Calu3 (cell line): Measurements from ENCODE around the gene CUL3. TPM values are rescaled to one million over a fixed set of nuclear protein-coding genes. Genes with fewer than 3 reads are reported as not detected.

Experiments
- BruUV-seq: library from RNA; stranded (reverse); fragments of 400-500 nt; replicated peaks from 2 replicates; lab custom pipeline; 2021; lab: Mats Ljungman, UMichigan
- CTCF ChIA-PET: fragments of 300-600 bp; sonication (Branson Sonifier 250); formaldehyde crosslinking; loops from one replicate; lab custom pipeline; 2022; ENCODE audit warnings: antibody characterized with exemption; lab: Charles Lee
- DNase-seq: peaks from one replicate; pipeline ENCODE4 v3.0.0; 2022
- H3K27ac Mint-ChIP-seq: one replicate; pipeline ENCODE4 v1.8.0; 2022; ENCODE audit warnings: mixed read lengths; ENCODE audit not compliant: unreplicated experiment
- H3K27me3 Mint-ChIP-seq: one replicate; pipeline ENCODE4 v1.8.0; 2022; ENCODE audit warnings: mixed read lengths; ENCODE audit not compliant: unreplicated experiment
- H3K36me3 Mint-ChIP-seq: one replicate; pipeline ENCODE4 v1.8.0; 2022; ENCODE audit warnings: mild to moderate bottlenecking, moderate library complexity, mixed read lengths; ENCODE audit not compliant: insufficient read depth, unreplicated experiment
- H3K4me1 Mint-ChIP-seq: one replicate; pipeline ENCODE4 v1.8.0; 2022; ENCODE audit warnings: mild to moderate bottlenecking, low read depth, mixed read lengths; ENCODE audit not compliant: unreplicated experiment
- H3K4me3 Mint-ChIP-seq: one replicate; pipeline ENCODE4 v1.8.0; 2022; ENCODE audit warnings: mild to moderate bottlenecking, low read depth, moderate library complexity, mixed read lengths; ENCODE audit not compliant: unreplicated experiment
- H3K9me3 Mint-ChIP-seq: one replicate; pipeline ENCODE4 v1.8.0; 2022; ENCODE audit warnings: low read depth, mixed read lengths; ENCODE audit not compliant: unreplicated experiment
- intact Hi-C: fragments of 100-400 bp; cut with micrococcal nuclease; formaldehyde crosslinking; loops from one replicate; pipeline ENCODE4 v1.10.0; 2022; ENCODE audit not compliant: unreplicated experiment
- total RNA-seq: library from RNA; stranded (reverse); gene quantifications from 2 replicates; pipeline ENCODE4 v1.2.3, GENCODE V29; 2022
- TF ChIP-seq, protein P1 (sequence below): fragments of 200-600 bp; IDR thresholded peaks from one replicate; pipeline ENCODE4 v1.8.0; 2022; ENCODE audit warnings: antibody characterized with exemption; ENCODE audit not compliant: unreplicated experiment

The CUL3 gene
- total RNA-seq, 1 experiment from 2014 or later, result 89.3 TPM

DNA sequence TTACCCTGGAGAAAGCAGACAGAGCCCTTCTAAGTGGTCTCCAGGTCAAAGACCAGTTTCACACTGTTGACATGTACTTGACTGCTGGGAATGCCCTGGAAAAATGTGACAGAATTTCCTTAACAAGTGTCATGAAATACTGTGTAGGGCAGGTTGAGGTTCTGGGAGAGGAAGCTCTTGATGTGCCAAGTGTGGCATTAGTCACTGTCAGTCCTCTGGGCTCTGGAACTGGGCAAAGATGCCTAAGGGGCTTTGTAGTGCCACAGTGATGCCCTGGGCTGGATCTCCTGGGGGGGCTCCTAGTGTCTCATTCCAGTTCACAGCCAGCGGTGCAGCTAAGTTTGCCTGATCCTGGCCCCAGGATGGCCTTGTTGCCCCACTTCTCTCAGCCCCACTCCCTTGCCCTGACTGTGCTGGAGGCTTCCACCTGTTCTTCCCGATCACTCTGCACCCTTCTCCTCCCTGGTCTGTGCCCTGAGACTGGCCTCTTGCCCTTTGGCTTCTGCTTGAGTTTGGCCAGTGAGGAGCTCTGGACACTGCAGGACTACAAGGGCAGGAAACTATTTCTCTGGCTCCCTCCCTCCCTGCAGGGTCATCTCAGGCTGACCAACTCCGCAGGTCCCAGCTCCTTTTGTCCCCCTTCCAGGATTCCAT is 156.2 kb downstream of the CUL3 start:
- Mint-ChIP-seq H3K36me3 (peaks cover 3% of the 10 kb centered on the region), H3K27ac (no peak overlapping the region), H3K4me3 (no peak overlapping the region), H3K27me3 (no peaks in the 10 kb centered on the region), H3K4me1 (no peaks in the 10 kb centered on the region), H3K9me3 (peaks cover 9% of the 10 kb centered on the region)
- TF ChIP-seq, protein P1, sequence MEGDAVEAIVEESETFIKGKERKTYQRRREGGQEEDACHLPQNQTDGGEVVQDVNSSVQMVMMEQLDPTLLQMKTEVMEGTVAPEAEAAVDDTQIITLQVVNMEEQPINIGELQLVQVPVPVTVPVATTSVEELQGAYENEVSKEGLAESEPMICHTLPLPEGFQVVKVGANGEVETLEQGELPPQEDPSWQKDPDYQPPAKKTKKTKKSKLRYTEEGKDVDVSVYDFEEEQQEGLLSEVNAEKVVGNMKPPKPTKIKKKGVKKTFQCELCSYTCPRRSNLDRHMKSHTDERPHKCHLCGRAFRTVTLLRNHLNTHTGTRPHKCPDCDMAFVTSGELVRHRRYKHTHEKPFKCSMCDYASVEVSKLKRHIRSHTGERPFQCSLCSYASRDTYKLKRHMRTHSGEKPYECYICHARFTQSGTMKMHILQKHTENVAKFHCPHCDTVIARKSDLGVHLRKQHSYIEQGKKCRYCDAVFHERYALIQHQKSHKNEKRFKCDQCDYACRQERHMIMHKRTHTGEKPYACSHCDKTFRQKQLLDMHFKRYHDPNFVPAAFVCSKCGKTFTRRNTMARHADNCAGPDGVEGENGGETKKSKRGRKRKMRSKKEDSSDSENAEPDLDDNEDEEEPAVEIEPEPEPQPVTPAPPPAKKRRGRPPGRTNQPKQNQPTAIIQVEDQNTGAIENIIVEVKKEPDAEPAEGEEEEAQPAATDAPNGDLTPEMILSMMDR, result no peak
- BruUV-seq, result no TSS peak
- CTCF ChIA-PET, result interaction anchor here (0.6 kb wide), 3 partner anchors 454 to 570 kb away, joined by 3 to 5 read pairs (median 3); no protein-coding TSS in a partner anchor
- intact Hi-C loops, result no loop called here
- DNase-seq, result no peak

DNA sequence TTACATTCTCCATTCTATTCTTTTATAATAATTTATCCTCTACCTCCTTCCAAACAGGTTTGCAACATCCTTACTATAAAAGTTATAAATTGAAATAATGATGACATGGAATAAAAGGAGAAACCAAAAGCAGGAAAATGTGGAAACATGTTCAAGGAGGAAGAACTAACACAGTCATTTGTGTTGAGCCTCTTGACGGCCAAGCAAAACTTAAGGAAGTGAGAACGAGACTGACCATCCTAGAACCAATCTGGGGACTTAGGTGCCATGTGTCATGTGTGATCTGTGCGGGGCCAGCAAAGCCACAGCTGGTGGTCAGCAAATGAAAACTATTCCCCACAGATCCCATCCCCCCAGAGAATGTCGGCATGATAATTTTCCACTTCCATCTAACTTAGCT is 157.7 kb downstream of the CUL3 start:
- Mint-ChIP-seq H3K27me3 (no peaks in the 10 kb centered on the region), H3K27ac (no peak overlapping the region), H3K36me3 (peaks cover 3% of the 10 kb centered on the region), H3K9me3 (peaks cover 9% of the 10 kb centered on the region), H3K4me1 (no peaks in the 10 kb centered on the region), H3K4me3 (no peak overlapping the region)
- TF ChIP-seq, protein P1, result no peak
- intact Hi-C loops, result no loop called here
- CTCF ChIA-PET, result interaction anchor here (0.7 kb wide), 1 partner anchor 40 kb away, joined by 3 read pairs; no protein-coding TSS in a partner anchor
- BruUV-seq, result no TSS peak
- DNase-seq, result no peak

DNA sequence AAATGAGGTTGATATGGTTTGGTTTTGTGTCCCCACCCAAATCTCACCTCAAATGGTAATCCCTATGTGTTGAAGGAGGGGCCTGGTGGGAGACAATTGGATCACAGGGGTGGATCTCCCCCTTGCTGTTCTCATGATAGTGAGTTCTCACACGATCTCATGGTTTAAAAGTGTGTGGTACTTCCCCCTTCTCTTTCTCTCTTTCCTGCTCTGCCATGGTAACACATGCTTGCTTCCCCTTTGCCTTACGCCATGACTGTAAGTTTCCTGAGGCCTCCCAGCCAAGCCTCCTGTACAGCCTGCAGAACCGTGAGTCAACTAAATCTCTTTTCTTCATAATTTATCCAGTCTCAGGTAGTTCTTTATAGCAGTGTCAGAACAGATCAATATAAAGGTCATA is 158.5 kb downstream of the CUL3 start:
- CTCF ChIA-PET, result no interaction called here
- no peaks in the 10 kb centered on the region for H3K36me3 Mint-ChIP-seq
- intact Hi-C loops, result no loop called here
- no peak for DNase-seq
- H3K27ac Mint-ChIP-seq, result no peak overlapping the region
- H3K4me3 Mint-ChIP-seq, result no peak overlapping the region
- H3K4me1 Mint-ChIP-seq, result no peaks in the 10 kb centered on the region
- BruUV-seq, result no TSS peak
- TF ChIP-seq, protein P1, result no peak
- no peaks in the 10 kb centered on the region for H3K27me3 Mint-ChIP-seq
- peaks cover 7% of the 10 kb centered on the region for H3K9me3 Mint-ChIP-seq

DNA sequence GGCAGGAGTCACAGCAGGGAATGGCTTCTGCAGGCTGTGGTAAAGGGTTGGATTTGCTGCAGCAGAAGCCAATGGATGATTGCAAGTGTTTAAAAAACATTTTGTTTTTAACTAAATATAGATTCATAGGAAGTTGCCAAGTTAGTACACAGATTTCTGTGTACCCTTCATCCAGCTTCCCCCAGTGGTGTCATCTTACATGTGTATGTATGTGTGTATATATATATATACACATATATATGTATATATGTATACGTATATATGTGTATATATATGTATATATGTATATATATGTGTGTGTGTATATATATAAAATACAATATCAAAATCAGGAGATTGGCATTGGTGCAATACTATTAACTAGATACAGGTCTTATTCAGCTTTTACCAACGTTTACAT is 164.1 kb downstream of the CUL3 start:
- BruUV-seq, result no TSS peak
- CTCF ChIA-PET, result no interaction called here
- no peak overlapping the region for H3K27ac Mint-ChIP-seq
- no peak for DNase-seq
- H3K4me1 Mint-ChIP-seq, result peaks cover 10% of the 10 kb centered on the region
- H3K27me3 Mint-ChIP-seq, result no peaks in the 10 kb centered on the region
- TF ChIP-seq, protein P1, result no peak
- no peaks in the 10 kb centered on the region for H3K36me3 Mint-ChIP-seq
- intact Hi-C loops, result no loop called here
- H3K9me3 Mint-ChIP-seq, result peaks cover 6% of the 10 kb centered on the region
- H3K4me3 Mint-ChIP-seq, result no peak overlapping the region

Other genes with a start within 250 kb of the CUL3 start
- not detected in 2 replicates for gene FAM124B, start 183.3 kb downstream of the CUL3 start, total RNA-seq
- not detected in 2 replicates for gene CCDC195, start 131.0 kb upstream of the CUL3 start, total RNA-seq